H9 (cell line): ENCODE measurements around the gene MAML3. TPM values are rescaled to one million over a fixed set of nuclear protein-coding genes. Genes with fewer than 3 reads are reported as not detected.

Experiments
- DNase-seq: peaks from one replicate; pipeline ENCODE4 v3.0.0-alpha.2; 2017
- H2AFZ ChIP-seq: one replicate; pipeline ENCODE4 v1.6.1; 2013; ENCODE audit warnings: mild to moderate bottlenecking, low read length, control low read depth, moderate library complexity
- H2AK5ac ChIP-seq: 2 replicates; pipeline ENCODE4 v1.6.1; 2013; ENCODE audit warnings: low read length, control low read depth, mixed read lengths; ENCODE audit not compliant: insufficient read length
- H2BK120ac ChIP-seq: one replicate; pipeline ENCODE4 v1.6.1; 2013; ENCODE audit warnings: low read depth, mild to moderate bottlenecking, low read length, control low read depth, inconsistent platforms; ENCODE audit not compliant: poor library complexity, severe bottlenecking
- H2BK12ac ChIP-seq: 2 replicates; pipeline ENCODE4 v1.6.1; 2013; ENCODE audit warnings: low read length, control low read depth, mixed read lengths, low read depth; ENCODE audit not compliant: insufficient read length
- H2BK15ac ChIP-seq: 2 replicates; pipeline ENCODE4 v1.6.1; 2013; ENCODE audit warnings: low read depth, low read length, control low read depth
- H2BK20ac ChIP-seq: one replicate; pipeline ENCODE4 v1.6.1; 2013; ENCODE audit warnings: low read depth, mild to moderate bottlenecking, low read length, control low read depth, inconsistent platforms; ENCODE audit not compliant: poor library complexity, severe bottlenecking
- H2BK5ac ChIP-seq: 2 replicates; pipeline ENCODE4 v1.6.1; 2013; ENCODE audit warnings: low read length, control low read depth, mixed read lengths; ENCODE audit not compliant: insufficient read length
- H3K14ac ChIP-seq: 2 replicates; pipeline ENCODE4 v1.6.1; 2013; ENCODE audit warnings: low read length, control low read depth; ENCODE audit not compliant: insufficient read depth
- H3K18ac ChIP-seq: 2 replicates; pipeline ENCODE4 v1.6.1; 2013; ENCODE audit warnings: low read depth, mild to moderate bottlenecking, mixed read lengths, low read length, control low read depth; ENCODE audit not compliant: insufficient read length
- H3K23ac ChIP-seq: 2 replicates; pipeline ENCODE4 v1.6.1; 2013; ENCODE audit warnings: low read length, control low read depth, mixed read lengths, low read depth; ENCODE audit not compliant: insufficient read length
- H3K23me2 ChIP-seq: 2 replicates; pipeline ENCODE4 v1.6.1; 2013; ENCODE audit warnings: low read depth, mild to moderate bottlenecking, mixed read lengths, low read length, control low read depth; ENCODE audit not compliant: insufficient read length, poor library complexity, severe bottlenecking
- H3K27ac ChIP-seq: 2 replicates; pipeline ENCODE4 v1.5.1; 2013; ENCODE audit warnings: low read length, control low read depth, mixed read lengths, low read depth; ENCODE audit not compliant: insufficient read length
- H3K27me3 ChIP-seq: 2 replicates; pipeline ENCODE4 v1.6.1; 2013; ENCODE audit warnings: low read length, control low read depth, inconsistent platforms; ENCODE audit not compliant: insufficient read depth
- H3K4ac ChIP-seq: 2 replicates; pipeline ENCODE4 v1.6.1; 2013; ENCODE audit warnings: low read depth, mild to moderate bottlenecking, control low read depth, inconsistent platforms, low read length, moderate library complexity
- H3K4me1 ChIP-seq: 2 replicates; pipeline ENCODE4 v1.6.1; 2013; ENCODE audit warnings: low read length, control low read depth, inconsistent platforms; ENCODE audit not compliant: insufficient read depth
- H3K4me2 ChIP-seq: 2 replicates; pipeline ENCODE4 v1.6.1; 2013; ENCODE audit warnings: low read length, control low read depth, mixed read lengths; ENCODE audit not compliant: insufficient read length, insufficient read depth
- H3K56ac ChIP-seq: 2 replicates; pipeline ENCODE4 v1.6.1; 2013; ENCODE audit warnings: low read depth, mild to moderate bottlenecking, mixed read lengths, low read length, control low read depth; ENCODE audit not compliant: insufficient read length
- H3K79me1 ChIP-seq: 2 replicates; pipeline ENCODE4 v1.6.1; 2013; ENCODE audit warnings: low read depth, mild to moderate bottlenecking, moderate library complexity, low read length, control low read depth, inconsistent platforms; ENCODE audit not compliant: insufficient read depth, poor library complexity, severe bottlenecking
- H3K79me2 ChIP-seq: 2 replicates; pipeline ENCODE4 v1.6.1; 2013; ENCODE audit warnings: low read length, control low read depth, inconsistent platforms; ENCODE audit not compliant: insufficient read depth
- H3K9ac ChIP-seq: 2 replicates; pipeline ENCODE4 v1.6.1; 2013; ENCODE audit warnings: low read length, control low read depth, mixed read lengths; ENCODE audit not compliant: insufficient read length; ENCODE audit errors: extremely low read depth
- H3K9me3 ChIP-seq: one replicate; pipeline ENCODE4 v1.6.1; 2013; ENCODE audit warnings: low read depth, low read length, inconsistent platforms; ENCODE audit not compliant: control insufficient read depth
- H3T11ph ChIP-seq: one replicate; pipeline ENCODE4 v1.6.1; 2013; ENCODE audit warnings: mild to moderate bottlenecking, low read length, control low read depth, inconsistent platforms
- H4K20me1 ChIP-seq: one replicate; pipeline ENCODE4 v1.6.1; 2013; ENCODE audit not compliant: control insufficient read depth, insufficient read length, insufficient read depth
- H4K5ac ChIP-seq: 2 replicates; pipeline ENCODE4 v1.6.1; 2013; ENCODE audit warnings: low read depth, mild to moderate bottlenecking, mixed read lengths, low read length, control low read depth; ENCODE audit not compliant: insufficient read length
- H4K8ac ChIP-seq: replicated peaks from 2 replicates; pipeline ENCODE4 v1.6.1; 2013; ENCODE audit warnings: low read length, control low read depth, mixed read lengths, low read depth; ENCODE audit not compliant: insufficient read length
- H4K91ac ChIP-seq: 2 replicates; pipeline ENCODE4 v1.6.1; 2013; ENCODE audit warnings: low read depth, mild to moderate bottlenecking, moderate library complexity, mixed read lengths, low read length, control low read depth; ENCODE audit not compliant: insufficient read length
- H3K27ac Mint-ChIP-seq, 3 experiments: 2 replicates in 2 of 3; 3 replicates in 1 of 3; pipeline ENCODE4 v1.8.0; 2020 to 2021; ENCODE audit warnings: mixed read lengths in 3 of 3, mild to moderate bottlenecking in 1 of 3, moderate library complexity in 1 of 3
- H3K27me3 Mint-ChIP-seq: 2 replicates; pipeline ENCODE4 v1.8.0; 2021; ENCODE audit warnings: low read depth, mild to moderate bottlenecking, moderate library complexity, mixed read lengths
- H3K36me3 Mint-ChIP-seq, 3 experiments: 2 replicates in 2 of 3; 3 replicates in 1 of 3; pipeline ENCODE4 v1.8.0; 2020 to 2021; ENCODE audit warnings: low read depth in 3 of 3, mixed read lengths in 3 of 3; ENCODE audit not compliant: insufficient read depth in 1 of 3
- H3K4me1 Mint-ChIP-seq, 2 experiments: 2 replicates each; pipeline ENCODE4 v1.8.0; 2020; ENCODE audit warnings: mixed read lengths in 2 of 2
- H3K4me3 Mint-ChIP-seq, 2 experiments: 2 replicates in 1 of 2; 3 replicates in 1 of 2; pipeline ENCODE4 v1.8.0; 2020 to 2021; ENCODE audit warnings: mild to moderate bottlenecking in 2 of 2, mixed read lengths in 2 of 2, moderate library complexity in 1 of 2
- H3K9me3 Mint-ChIP-seq, 2 experiments: 2 replicates in 1 of 2; 3 replicates in 1 of 2; pipeline ENCODE4 v1.8.0; 2020; ENCODE audit warnings: mild to moderate bottlenecking in 2 of 2, mixed read lengths in 2 of 2, moderate library complexity in 1 of 2
- WGBS: extraction: QIAGEN DNeasy Blood & Tissue Kit; methylation state at CpG from one replicate; pipeline ENCODE4 v1.1.7; 2013; ENCODE audit warnings: missing lambda C conversion rate, low lambda C conversion rate, mixed read lengths; ENCODE audit not compliant: insufficient read length; ENCODE audit errors: extremely low coverage; 5-methylcytosine and 5-hydroxymethylcytosine counted together
- total RNA-seq: library from RNA; stranded (reverse); gene quantifications from 2 replicates; pipeline ENCODE4 v1.2.1, GENCODE V29; 2021
- TF ChIP-seq, protein P1 (sequence below): fragments of 200-600 bp; sonication (generic); conservative IDR thresholded peaks from 3 replicates; pipeline ENCODE4 v1.8.0; 2021; ENCODE audit warnings: antibody characterized with exemption, mild to moderate bottlenecking

MAML3 gene
- total RNA-seq, 1 experiment from 2014 or later = 3.9 TPM

DNA sequence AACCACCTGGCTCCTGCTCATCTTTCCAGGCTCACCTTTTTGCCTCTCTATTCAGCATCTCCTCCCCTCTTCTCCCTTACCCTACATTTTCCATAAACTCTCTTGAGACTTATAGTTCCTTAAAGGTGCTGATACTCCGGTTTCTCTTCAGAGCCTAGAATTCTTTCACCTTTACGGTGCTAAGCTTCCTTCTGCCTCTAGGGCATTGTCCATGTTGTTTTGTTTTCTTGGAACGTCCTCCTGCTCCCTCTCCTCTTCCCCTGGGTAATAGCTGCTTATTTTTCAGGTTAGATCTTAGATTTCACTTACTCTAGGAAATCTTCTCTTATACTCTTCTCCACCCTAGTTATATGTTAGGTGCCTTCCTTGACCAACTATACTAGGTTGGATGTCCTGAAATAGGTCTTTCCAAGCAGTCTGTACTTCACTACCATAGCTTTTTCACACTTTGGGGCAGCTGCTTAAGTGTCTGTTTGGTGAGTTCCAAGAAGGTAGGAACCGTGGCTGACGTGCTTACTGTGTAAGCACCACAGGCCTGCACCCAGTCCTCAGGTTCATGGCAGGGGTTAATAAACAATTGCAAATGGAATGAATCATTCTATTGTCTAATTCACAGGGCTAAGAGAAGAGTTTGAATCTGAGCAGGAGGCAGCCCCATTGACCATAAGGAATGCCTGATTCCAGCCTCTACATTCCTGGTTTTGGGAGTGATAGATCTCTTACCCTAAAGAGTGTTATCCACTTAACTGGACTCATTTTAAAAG, 260.8 kb downstream of the MAML3 start:
- H3K23ac ChIP-seq = no peak overlapping the region
- Mint-ChIP-seq H3K4me1 (peaks cover 5% of the 10 kb centered on the region in 2 experiments), H3K27me3 (no peaks in the 10 kb centered on the region; the same call in 1 of the 2 replicates), H3K9me3 (no peaks in the 10 kb centered on the region), H3K27ac (no peak overlapping the region), H3K36me3 (no peaks in the 10 kb centered on the region), H3K4me3 (no peak overlapping the region)
- H3K23me2 ChIP-seq = no peaks in the 10 kb centered on the region
- H2AK5ac ChIP-seq = no peak overlapping the region
- no peak overlapping the region for H2BK5ac ChIP-seq
- H4K91ac ChIP-seq = no peak overlapping the region
- no peak overlapping the region for H3K14ac ChIP-seq
- no peak overlapping the region for H3K4me2 ChIP-seq
- H3K27me3 ChIP-seq = no peaks in the 10 kb centered on the region; the same call in 1 of the 2 replicates
- no peaks in the 10 kb centered on the region for H3K9me3 ChIP-seq
- H3K18ac ChIP-seq = no peak overlapping the region
- H3K4me1 ChIP-seq = no peaks in the 10 kb centered on the region; the same call in 1 of the 2 replicates
- H4K8ac ChIP-seq = no peak overlapping the region
- no peaks in the 10 kb centered on the region for H3K79me2 ChIP-seq
- H2BK15ac ChIP-seq = no peak overlapping the region
- H2BK20ac ChIP-seq = no peak overlapping the region
- H3K56ac ChIP-seq = no peak overlapping the region
- no peak overlapping the region for H4K5ac ChIP-seq
- no peak overlapping the region for H3T11ph ChIP-seq
- no peaks in the 10 kb centered on the region for H3K79me1 ChIP-seq
- no peak overlapping the region for H2BK120ac ChIP-seq
- no peak overlapping the region for H3K27ac ChIP-seq
- DNase-seq = no peak
- H2AFZ ChIP-seq = no peak overlapping the region
- H3K9ac ChIP-seq = no peak overlapping the region
- WGBS = no CpG with 5 or more reads among the region's 5 CpGs
- H3K4ac ChIP-seq = no peak overlapping the region
- no peaks in the 10 kb centered on the region for H4K20me1 ChIP-seq
- TF ChIP-seq, protein P1, sequence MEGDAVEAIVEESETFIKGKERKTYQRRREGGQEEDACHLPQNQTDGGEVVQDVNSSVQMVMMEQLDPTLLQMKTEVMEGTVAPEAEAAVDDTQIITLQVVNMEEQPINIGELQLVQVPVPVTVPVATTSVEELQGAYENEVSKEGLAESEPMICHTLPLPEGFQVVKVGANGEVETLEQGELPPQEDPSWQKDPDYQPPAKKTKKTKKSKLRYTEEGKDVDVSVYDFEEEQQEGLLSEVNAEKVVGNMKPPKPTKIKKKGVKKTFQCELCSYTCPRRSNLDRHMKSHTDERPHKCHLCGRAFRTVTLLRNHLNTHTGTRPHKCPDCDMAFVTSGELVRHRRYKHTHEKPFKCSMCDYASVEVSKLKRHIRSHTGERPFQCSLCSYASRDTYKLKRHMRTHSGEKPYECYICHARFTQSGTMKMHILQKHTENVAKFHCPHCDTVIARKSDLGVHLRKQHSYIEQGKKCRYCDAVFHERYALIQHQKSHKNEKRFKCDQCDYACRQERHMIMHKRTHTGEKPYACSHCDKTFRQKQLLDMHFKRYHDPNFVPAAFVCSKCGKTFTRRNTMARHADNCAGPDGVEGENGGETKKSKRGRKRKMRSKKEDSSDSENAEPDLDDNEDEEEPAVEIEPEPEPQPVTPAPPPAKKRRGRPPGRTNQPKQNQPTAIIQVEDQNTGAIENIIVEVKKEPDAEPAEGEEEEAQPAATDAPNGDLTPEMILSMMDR = peak; percentile 36; the same call in 2 of the 3 replicates
- H2BK12ac ChIP-seq = no peak overlapping the region
